Hepatocyte (in vitro differentiated cells): Measurements from ENCODE around the gene ARHGDIB.

ENCODE experiments used
- CTCF ChIP-seq: fragments of 200-600 bp; sonication (generic); IDR thresholded peaks from 2 replicates; pipeline ENCODE4 v1.5.1; 2016; ENCODE audit warnings: antibody characterized with exemption, mild to moderate bottlenecking; ENCODE audit not compliant: poor library complexity
- EZH2 ChIP-seq: fragments of 200-600 bp; sonication (generic); IDR thresholded peaks from 2 replicates; pipeline ENCODE4 v1.6.1; 2016; ENCODE audit warnings: antibody characterized with exemption, mild to moderate bottlenecking, borderline replicate concordance

- TF ChIP-seq CTCF (no peak), EZH2 (no peak)
Measured at GRCh38 chr12:14981049-14981448, 19.6 kb upstream of the ARHGDIB start.
